Measurements from ENCODE around the gene CD63. TPM values are rescaled to one million over a fixed set of nuclear protein-coding genes. Genes with fewer than 3 reads are reported as not detected.

The CD63 gene
- total and polyA plus RNA-seq, 2 donors from 2014 or later: 1,130 to 1,381 TPM

DNA sequence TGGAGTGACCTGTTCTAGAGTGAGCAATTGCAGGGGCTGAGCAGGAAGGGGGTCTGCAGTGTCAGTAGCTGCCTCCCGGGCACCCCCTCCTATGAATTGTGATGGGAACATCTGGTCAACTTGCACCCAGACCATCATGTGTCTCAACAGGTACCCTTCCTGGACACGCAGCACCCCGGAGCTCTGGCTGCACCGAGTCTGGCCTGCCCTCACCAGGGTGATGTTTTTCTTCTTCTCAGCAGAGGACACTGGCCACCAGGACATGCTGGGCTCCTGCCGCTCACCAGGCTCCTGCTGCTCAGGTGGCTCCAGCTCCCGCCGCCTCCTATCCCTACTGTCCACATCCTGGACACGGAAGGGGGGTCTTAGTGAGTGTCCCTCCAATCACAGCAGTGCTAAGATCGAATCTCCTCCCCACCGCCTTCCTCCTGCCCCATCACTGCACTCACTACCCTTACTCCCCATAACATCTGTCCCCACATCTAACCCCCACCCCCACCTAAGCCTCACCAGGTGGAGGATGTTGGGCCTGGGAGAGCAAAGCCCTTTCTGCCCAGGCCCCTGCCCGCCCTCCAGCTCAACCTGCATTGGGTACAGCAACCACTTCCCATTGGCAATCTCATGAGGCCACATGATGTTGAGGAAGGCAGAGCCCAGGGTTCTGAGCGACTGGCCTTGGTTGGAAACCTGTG lies 36.0 kb downstream of the CD63 start:
- H3K4me1 ChIP-seq (ENCODE audit: control insufficient read depth in 2 of 3, insufficient read depth in 2 of 3, low read depth in 1 of 3, low read length in 3 of 3): no peaks in the 10 kb centered on the region
- H3K9ac ChIP-seq (ENCODE audit: low read length in 3 of 3): no peak overlapping the region
- no peaks in the 10 kb centered on the region for H3K9me3 ChIP-seq (ENCODE audit: control insufficient read depth in 2 of 3, insufficient read depth in 1 of 3, low read length in 3 of 3)
- DNase-seq: peak in 1 of 5 donors; percentile 21
- H3K27ac ChIP-seq (ENCODE audit: low read depth in 2 of 2, low read length in 2 of 2): no peak overlapping the region
- no peaks in the 10 kb centered on the region for H3K27me3 ChIP-seq (ENCODE audit: control insufficient read depth, insufficient read depth, low read length)
- FAIRE-seq: no peak
- TF ChIP-seq, protein P1, sequence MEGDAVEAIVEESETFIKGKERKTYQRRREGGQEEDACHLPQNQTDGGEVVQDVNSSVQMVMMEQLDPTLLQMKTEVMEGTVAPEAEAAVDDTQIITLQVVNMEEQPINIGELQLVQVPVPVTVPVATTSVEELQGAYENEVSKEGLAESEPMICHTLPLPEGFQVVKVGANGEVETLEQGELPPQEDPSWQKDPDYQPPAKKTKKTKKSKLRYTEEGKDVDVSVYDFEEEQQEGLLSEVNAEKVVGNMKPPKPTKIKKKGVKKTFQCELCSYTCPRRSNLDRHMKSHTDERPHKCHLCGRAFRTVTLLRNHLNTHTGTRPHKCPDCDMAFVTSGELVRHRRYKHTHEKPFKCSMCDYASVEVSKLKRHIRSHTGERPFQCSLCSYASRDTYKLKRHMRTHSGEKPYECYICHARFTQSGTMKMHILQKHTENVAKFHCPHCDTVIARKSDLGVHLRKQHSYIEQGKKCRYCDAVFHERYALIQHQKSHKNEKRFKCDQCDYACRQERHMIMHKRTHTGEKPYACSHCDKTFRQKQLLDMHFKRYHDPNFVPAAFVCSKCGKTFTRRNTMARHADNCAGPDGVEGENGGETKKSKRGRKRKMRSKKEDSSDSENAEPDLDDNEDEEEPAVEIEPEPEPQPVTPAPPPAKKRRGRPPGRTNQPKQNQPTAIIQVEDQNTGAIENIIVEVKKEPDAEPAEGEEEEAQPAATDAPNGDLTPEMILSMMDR (IDR thresholded peaks at IDR 0.05; ENCODE audit: borderline replicate concordance, extremely low read depth, insufficient read depth): no peak
- intact Hi-C loops (cut with DNase I): no loop called here
- no peaks in the 10 kb centered on the region for H3K36me3 ChIP-seq (ENCODE audit: control insufficient read depth in 2 of 3, insufficient read depth in 3 of 3, low read length in 3 of 3)
- no peak overlapping the region for H3K4me3 ChIP-seq (ENCODE audit: low read length in 3 of 3)

DNA sequence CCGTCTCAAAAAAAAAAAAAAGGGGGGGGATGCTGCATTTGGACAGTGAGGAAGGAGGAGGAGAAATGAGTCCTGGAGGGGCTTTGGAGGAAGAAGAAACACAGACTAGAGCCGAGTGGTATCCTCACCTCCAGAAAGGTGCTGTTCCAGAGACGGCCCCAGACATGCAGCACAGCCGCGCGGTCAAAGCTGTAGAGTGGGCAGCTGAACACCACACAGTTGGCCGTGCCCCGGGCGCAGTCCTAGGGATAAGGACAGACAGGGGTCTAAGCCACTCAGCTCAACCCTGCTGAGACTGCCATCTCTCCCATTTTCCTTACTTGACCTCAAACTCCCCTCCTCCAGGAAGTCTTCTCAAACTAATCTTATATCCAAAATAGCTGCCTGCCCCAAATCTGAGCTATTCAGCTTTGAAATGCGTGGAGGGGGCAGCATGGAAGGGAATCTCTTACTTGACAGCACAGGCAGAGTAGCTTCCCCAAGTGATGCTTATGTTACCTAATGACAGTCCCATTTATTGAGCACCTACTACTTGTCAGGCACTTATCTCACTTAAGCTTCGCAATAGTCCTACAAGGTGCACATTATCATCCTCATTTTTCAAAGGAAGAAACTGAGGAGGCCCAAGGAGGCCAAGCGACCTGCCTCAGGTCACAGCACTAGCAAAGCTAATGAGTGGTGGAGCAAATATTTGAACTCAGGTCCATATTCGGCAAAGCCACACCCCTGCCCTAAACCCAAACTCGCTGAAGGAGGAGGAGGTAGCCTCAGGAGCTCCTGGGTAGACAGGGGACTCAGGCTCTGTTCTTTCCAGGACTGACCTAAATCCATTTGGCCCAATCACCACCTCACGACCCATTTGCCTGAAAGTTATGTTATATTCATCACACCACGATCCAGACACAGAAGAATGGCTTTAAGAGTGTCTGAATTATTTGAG lies 39.8 kb downstream of the CD63 start:
- H3K9ac ChIP-seq (ENCODE audit: low read length in 3 of 3): no peak overlapping the region
- TF ChIP-seq, protein P1 (IDR thresholded peaks at IDR 0.05; ENCODE audit: borderline replicate concordance, extremely low read depth, insufficient read depth): no peak
- H3K9me3 ChIP-seq (ENCODE audit: control insufficient read depth in 2 of 3, insufficient read depth in 1 of 3, low read length in 3 of 3): no peaks in the 10 kb centered on the region
- H3K4me1 ChIP-seq (ENCODE audit: control insufficient read depth in 2 of 3, insufficient read depth in 2 of 3, low read depth in 1 of 3, low read length in 3 of 3): no peaks in the 10 kb centered on the region
- H3K36me3 ChIP-seq (ENCODE audit: control insufficient read depth in 2 of 3, insufficient read depth in 3 of 3, low read length in 3 of 3): no peaks in the 10 kb centered on the region
- no peaks in the 10 kb centered on the region for H3K27me3 ChIP-seq (ENCODE audit: control insufficient read depth, insufficient read depth, low read length)
- no peak for FAIRE-seq
- H3K4me3 ChIP-seq (ENCODE audit: low read length in 3 of 3): no peak overlapping the region
- DNase-seq: peak in 1 of 5 donors; percentile 54
- intact Hi-C loops (cut with DNase I): no loop called here
- H3K27ac ChIP-seq (ENCODE audit: low read depth in 2 of 2, low read length in 2 of 2): no peak overlapping the region

DNA sequence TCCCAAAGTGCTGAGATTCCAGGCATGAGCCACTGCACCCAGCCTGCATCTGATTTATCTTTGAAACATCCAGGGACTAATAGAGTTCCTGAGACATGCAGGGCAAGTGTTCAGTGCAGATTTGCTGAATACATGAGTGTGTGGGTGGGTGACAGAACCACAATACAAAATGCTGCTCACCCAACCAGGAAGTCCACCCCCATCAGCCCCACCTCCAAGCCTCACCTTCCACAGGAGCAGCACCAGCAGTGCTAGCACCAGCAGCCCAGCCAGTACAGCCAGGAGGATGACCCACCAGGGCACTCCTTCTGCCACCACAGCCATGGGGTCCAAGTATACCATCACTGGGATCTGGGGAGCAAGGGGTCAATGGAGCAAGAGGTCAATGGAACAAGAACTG lies 41.1 kb downstream of the CD63 start:
- DNase-seq: peak in 1 of 5 donors; percentile 10
- no peak for FAIRE-seq
- no peaks in the 10 kb centered on the region for H3K9me3 ChIP-seq (ENCODE audit: control insufficient read depth in 2 of 3, insufficient read depth in 1 of 3, low read length in 3 of 3)
- H3K36me3 ChIP-seq (ENCODE audit: control insufficient read depth in 2 of 3, insufficient read depth in 3 of 3, low read length in 3 of 3): no peaks in the 10 kb centered on the region
- no peaks in the 10 kb centered on the region for H3K27me3 ChIP-seq (ENCODE audit: control insufficient read depth, insufficient read depth, low read length)
- no peak overlapping the region for H3K9ac ChIP-seq (ENCODE audit: low read length in 3 of 3)
- H3K4me3 ChIP-seq (ENCODE audit: low read length in 3 of 3): no peak overlapping the region
- no peak overlapping the region for H3K27ac ChIP-seq (ENCODE audit: low read depth in 2 of 2, low read length in 2 of 2)
- TF ChIP-seq, protein P1 (IDR thresholded peaks at IDR 0.05; ENCODE audit: borderline replicate concordance, extremely low read depth, insufficient read depth): no peak
- no peaks in the 10 kb centered on the region for H3K4me1 ChIP-seq (ENCODE audit: control insufficient read depth in 2 of 3, insufficient read depth in 2 of 3, low read depth in 1 of 3, low read length in 3 of 3)
- intact Hi-C loops (cut with DNase I): no loop called here

Data from kidney (tissue), 14 donors.